Testis (tissue), 3 donors: ENCODE data around the gene CPSF4. TPM values are rescaled to one million over a fixed set of nuclear protein-coding genes. Genes with fewer than 3 reads are reported as not detected.

Experiments used
- DNase-seq: peaks from one replicate; pipeline ENCODE4 v3.0.0-alpha.2; 2019
- H3K27ac ChIP-seq, 2 donors: fragments of 200-600 bp; sonication (generic); one replicate each; pipeline ENCODE4 v1.5.1; 2019
- H3K27me3 ChIP-seq: fragments of 200-600 bp; sonication (generic); one replicate; pipeline ENCODE4 v1.5.1; 2019
- H3K36me3 ChIP-seq: fragments of 200-600 bp; sonication (generic); one replicate; pipeline ENCODE4 v1.5.1; 2017; ENCODE audit warnings: low read depth; ENCODE audit errors: missing control alignments
- H3K4me1 ChIP-seq: fragments of 200-600 bp; sonication (generic); one replicate; pipeline ENCODE4 v1.5.1; 2019
- H3K4me3 ChIP-seq, 2 donors: fragments of 200-600 bp; sonication (generic); one replicate each; pipeline ENCODE4 v1.5.1; 2017 to 2019
- H3K9me3 ChIP-seq: fragments of 200-600 bp; sonication (generic); one replicate; pipeline ENCODE4 v1.5.1; 2017
- POLR2A ChIP-seq: fragments of 450-650 bp; IDR thresholded peaks from one replicate; pipeline ENCODE4 v1.6.1; 2017; ENCODE audit warnings: antibody characterized with exemption, mild to moderate bottlenecking, moderate library complexity
- WGBS, 2 donors: methylation state at CpG; one replicate each; pipeline ENCODE4 v1.1.5; 2018; 5-methylcytosine and 5-hydroxymethylcytosine counted together
- intact Hi-C: fragments of 100-400 bp; cut with DNase I; formaldehyde crosslinking; loops from one replicate; pipeline ENCODE4 v1.15.1; 2023; ENCODE audit warnings: low total_unique reads
- polyA plus RNA-seq: library from polyadenylated mRNA; stranded (reverse); fragments of 350-450 nt; fragmentation: Illumina TruSeq; extraction: RNeasy Lipid Tissue Mini Kit (QIAGEN cat#74804); gene quantifications from one replicate; pipeline ENCODE4 v1.2.3, GENCODE V29; 2014; ENCODE audit warnings: low read depth, low replicate concordance; ENCODE audit not compliant: insufficient read depth
- total RNA-seq, 2 donors: library from RNA; depleted of rRNA; stranded (reverse); fragments of >200 nt; gene quantifications; one replicate each; pipeline ENCODE4 v1.2.3, GENCODE V29; 2016
- TF ChIP-seq, protein P1 (sequence below), 3 experiments: fragments of 450-650 bp in 2 of 3; fragments of 200-600 bp in 1 of 3; sonication (generic) in 1 of 3; IDR thresholded peaks; one replicate each; pipeline ENCODE4 v1.5.1; 2016 to 2019; ENCODE audit warnings: antibody characterized with exemption in 3 of 3, mild to moderate bottlenecking in 2 of 3, moderate library complexity in 1 of 3

CPSF4 gene
- total and polyA plus RNA-seq, 3 donors from 2014 or later, result 82.4 to 130 (median 107) TPM

GRCh38 chr7:99472561-99473314 lies 34.0 kb downstream of the CPSF4 start, which contains the start of gene ZNF789:
TSS of gene ZNF789 (plus strand) at chr7:99472890. CDS start at chr7:99476457, 3,567 bp downstream.
- TF ChIP-seq, protein P1, sequence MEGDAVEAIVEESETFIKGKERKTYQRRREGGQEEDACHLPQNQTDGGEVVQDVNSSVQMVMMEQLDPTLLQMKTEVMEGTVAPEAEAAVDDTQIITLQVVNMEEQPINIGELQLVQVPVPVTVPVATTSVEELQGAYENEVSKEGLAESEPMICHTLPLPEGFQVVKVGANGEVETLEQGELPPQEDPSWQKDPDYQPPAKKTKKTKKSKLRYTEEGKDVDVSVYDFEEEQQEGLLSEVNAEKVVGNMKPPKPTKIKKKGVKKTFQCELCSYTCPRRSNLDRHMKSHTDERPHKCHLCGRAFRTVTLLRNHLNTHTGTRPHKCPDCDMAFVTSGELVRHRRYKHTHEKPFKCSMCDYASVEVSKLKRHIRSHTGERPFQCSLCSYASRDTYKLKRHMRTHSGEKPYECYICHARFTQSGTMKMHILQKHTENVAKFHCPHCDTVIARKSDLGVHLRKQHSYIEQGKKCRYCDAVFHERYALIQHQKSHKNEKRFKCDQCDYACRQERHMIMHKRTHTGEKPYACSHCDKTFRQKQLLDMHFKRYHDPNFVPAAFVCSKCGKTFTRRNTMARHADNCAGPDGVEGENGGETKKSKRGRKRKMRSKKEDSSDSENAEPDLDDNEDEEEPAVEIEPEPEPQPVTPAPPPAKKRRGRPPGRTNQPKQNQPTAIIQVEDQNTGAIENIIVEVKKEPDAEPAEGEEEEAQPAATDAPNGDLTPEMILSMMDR (IDR thresholded peaks at IDR 0.05), result no peak
- peak; percentile 20 for TF ChIP-seq POLR2A
- WGBS, 2 donors, result 0% methylated on average over 48 to 56 of the region's 56 CpGs
- Histone ChIP-seq H3K27ac (peak within 1 kb of the TSS; percentile 79 to 90), H3K4me1 (peaks cover 12% of the 10 kb centered on the region), H3K27me3 (no peaks in the 10 kb centered on the region), H3K9me3 (no peaks in the 10 kb centered on the region), H3K36me3 (no peaks in the 10 kb centered on the region), H3K4me3 (peak within 1 kb of the TSS; percentile 78 to 86)
- DNase-seq, result peak; percentile 100
- intact Hi-C loops, result no loop called here

DNA sequence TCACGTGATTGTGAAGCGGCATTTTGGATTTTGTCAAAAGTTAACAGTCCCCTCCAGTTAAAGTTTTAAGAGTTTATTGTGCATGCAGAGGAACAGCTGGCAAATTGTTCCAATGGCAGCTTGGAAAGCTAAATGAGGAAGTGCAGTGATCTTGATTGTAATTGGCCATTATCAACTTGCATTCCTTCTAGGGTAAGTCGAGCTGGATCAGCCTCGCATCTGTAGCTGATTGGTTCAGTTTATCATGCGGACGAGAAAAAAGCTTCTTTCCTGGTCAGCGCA lies 34.5 kb downstream of the CPSF4 start:
- DNase-seq, result peak; percentile 53
- TF ChIP-seq POLR2A, result no peak
- TF ChIP-seq, protein P1 (IDR thresholded peaks at IDR 0.05), result no peak
- H3K27ac ChIP-seq, result peak overlapping the region; percentile 64 to 79
- no peaks in the 10 kb centered on the region for H3K36me3 ChIP-seq
- intact Hi-C loops, result no loop called here
- 2 to 3% methylated on average over 7 of the region's 7 CpGs for WGBS, 2 donors
- H3K27me3 ChIP-seq, result no peaks in the 10 kb centered on the region
- peaks cover 16% of the 10 kb centered on the region for H3K4me1 ChIP-seq
- H3K9me3 ChIP-seq, result no peaks in the 10 kb centered on the region
- peak overlapping the region; percentile 78 to 86 for H3K4me3 ChIP-seq

DNA sequence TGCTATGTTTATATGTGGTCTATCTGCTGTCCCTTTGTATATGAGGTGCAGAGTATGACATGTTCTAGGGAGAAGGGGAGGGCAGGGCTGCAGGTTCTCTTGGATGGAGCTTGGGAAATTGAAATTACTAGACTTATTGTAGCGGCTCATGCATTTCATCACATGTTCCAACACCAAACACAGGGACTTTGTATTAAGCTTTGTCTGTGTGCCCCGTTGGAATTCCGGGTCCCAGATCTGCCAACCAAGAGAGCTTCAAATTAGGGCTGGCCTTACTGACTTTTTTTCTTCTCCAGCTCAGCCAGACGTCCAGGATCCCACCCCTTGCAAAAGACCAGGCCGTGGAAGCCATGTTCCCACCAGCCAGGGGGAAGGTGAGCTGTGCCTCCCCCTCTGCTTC lies 37.4 kb downstream of the CPSF4 start:
- no peaks in the 10 kb centered on the region for H3K36me3 ChIP-seq
- intact Hi-C loops, result no loop called here
- no peak for DNase-seq
- H3K27ac ChIP-seq, result no peak overlapping the region
- no peaks in the 10 kb centered on the region for H3K27me3 ChIP-seq
- H3K9me3 ChIP-seq, result no peaks in the 10 kb centered on the region
- TF ChIP-seq, protein P1 (IDR thresholded peaks at IDR 0.05), result no peak
- no peak for TF ChIP-seq POLR2A
- peaks cover 25% of the 10 kb centered on the region for H3K4me1 ChIP-seq
- WGBS, 2 donors, result 85 to 87% methylated on average over 5 of the region's 5 CpGs
- no peak overlapping the region for H3K4me3 ChIP-seq

- H3K9me3 ChIP-seq, result no peaks in the 10 kb centered on the region
- WGBS, 2 donors, result 82 to 87% methylated on average over 9 to 15 of the region's 15 CpGs
- H3K27ac ChIP-seq, result no peak overlapping the region
- no peaks in the 10 kb centered on the region for H3K36me3 ChIP-seq
- peaks cover 27% of the 10 kb centered on the region for H3K4me1 ChIP-seq
- no peak overlapping the region for H3K4me3 ChIP-seq
- H3K27me3 ChIP-seq, result no peaks in the 10 kb centered on the region
- DNase-seq, result no peak
- TF ChIP-seq POLR2A, result no peak
- TF ChIP-seq, protein P1 (IDR thresholded peaks at IDR 0.05), result no peak
- intact Hi-C loops, result no loop called here
Observed at GRCh38 chr7:99478464-99479440, 40.0 kb downstream of the CPSF4 start.
